D341Med (cell line): ENCODE results near the gene PEX6.

Experiments
- DNase-seq: peaks from one replicate; pipeline ENCODE4 v3.0.0; 2012; ENCODE audit warnings: low spot score

Gene PEX6

DNA sequence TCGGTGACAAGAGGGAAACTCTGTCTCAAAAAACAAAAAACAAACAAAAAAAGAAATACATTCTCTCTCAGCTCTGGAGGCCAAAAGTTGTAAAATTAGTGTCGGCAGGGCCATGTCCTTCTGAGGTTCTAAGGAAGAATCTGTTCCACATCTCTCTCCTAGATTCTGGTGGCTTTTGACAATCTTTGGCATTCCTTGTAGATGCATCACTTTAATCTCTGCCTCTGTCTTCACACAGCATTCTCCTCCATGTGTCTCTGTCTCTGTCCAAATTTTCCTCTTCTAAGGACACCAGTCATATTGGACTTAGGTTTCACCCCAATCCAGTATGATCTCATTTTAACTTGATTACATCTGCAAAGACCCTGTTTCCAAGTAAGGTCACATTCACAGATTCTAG, 14.5 kb upstream of the PEX6 start:
- no peak for DNase-seq

DNA sequence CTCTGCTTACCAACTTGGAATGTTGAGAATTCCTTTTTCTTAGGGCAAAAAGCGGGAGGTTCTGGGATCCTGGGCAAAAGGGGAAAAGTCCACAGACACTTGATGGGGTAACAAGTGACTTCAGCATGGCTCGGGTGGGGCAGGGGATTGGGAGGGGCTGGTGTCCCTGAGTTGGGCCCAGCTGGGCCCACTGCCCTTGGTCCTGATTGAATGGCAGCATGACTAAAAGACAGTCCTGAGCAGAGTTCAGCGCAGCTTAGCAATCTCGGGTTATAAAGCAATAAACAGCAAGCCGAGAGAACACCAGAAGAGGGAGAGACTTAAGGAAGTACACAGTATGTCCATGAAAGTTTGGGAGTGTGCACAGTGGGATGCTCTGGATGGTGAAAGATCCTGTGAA, 10.9 kb upstream of the PEX6 start:
- DNase-seq = no peak

DNA sequence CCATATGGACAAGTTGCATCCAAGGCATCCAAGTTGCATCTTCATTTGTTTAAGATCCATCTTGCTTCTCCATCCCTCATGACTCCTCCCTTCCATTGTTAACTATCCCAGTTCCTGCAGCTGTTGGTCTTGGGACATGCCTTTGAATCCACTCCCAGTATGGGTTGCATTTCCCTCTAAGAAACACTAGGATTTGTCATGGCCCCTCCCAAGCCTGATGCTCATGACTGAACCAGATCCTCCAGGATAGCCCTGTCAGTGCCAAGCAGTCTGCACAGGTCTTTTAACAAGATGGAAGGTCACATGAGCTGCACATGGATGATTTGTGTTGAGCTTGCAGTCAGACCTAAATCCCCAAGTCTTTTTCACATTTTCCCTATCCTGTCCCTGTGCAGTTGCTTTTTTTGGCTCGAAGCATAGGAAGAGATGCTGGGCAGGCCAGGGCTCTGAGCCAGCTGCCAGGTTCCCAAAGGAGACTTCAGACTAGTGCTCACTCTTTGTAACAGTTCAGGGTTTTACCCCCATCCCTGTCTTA, 9.6 kb upstream of the PEX6 start:
- no peak for DNase-seq

DNA sequence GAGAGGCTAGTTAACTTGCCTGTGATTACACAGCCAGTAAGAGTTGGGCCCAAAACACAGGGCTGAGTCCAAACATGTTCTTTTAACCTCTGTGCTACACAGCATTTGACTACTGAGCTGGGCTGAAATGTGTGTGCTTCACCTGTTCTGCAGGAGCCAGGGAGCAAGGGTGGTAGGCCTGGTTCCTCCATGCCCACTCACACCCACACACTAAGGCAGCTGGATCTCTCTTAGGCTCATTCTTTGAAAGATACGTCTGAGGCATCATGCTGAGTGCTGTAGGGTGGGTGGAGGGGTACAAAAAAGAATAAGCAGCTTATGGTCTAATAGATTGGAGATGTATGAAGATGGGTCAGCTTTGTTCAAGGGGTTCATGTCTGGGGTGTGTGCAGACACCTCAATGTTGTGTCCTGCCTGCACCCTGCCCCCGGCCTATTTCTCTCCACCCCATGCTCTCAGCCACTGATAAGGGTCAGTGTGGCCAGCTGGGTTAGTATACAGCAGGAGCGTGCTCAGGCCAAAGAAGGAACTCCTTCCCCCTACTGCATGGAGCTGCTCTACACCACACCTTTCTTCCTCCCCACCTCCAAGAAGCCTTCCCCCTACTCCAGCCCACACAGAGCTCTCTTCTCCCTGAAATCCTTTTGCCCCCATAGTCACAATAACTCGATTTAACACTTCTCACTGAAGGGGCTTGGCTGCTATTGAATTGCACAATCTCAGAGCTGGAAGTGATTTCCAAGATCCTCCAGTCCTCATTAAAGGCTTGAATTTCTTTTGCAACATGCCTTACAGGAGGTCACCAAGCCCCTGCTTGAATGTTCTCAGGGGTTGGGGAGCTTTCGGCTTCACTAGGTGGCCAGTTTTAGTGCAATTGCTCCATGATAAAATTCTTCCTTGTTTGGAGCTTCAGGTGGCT, 8.8 kb upstream of the PEX6 start:
- DNase-seq = no peak

DNA sequence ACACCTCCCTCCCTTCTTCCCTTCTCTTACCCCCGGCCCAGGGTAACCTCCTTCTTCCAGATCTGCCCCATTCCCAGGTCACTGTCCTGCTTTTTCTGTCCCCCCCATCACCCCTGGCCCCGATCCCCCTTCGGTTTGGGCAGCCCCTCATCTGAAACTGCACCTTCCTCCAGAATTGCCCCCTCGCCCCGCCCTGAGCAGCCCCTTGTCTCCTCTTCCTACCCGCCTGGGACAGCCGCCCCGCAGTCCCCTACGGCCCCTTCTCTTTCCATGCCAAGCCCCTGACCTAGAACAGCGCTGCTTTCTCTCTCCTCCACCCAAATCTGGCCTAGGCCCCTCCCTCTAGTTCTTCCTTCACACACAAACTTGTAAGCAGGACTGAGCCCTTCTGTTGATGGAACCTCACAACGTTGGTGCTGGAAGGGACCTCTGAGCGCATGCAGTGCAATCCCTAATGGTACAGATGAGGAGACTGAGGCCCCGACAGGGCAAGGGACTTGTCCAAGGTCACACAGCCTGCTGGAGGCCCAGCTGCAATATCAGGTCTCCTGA, 6.0 kb upstream of the PEX6 start:
- peak; percentile 51 for DNase-seq

DNA sequence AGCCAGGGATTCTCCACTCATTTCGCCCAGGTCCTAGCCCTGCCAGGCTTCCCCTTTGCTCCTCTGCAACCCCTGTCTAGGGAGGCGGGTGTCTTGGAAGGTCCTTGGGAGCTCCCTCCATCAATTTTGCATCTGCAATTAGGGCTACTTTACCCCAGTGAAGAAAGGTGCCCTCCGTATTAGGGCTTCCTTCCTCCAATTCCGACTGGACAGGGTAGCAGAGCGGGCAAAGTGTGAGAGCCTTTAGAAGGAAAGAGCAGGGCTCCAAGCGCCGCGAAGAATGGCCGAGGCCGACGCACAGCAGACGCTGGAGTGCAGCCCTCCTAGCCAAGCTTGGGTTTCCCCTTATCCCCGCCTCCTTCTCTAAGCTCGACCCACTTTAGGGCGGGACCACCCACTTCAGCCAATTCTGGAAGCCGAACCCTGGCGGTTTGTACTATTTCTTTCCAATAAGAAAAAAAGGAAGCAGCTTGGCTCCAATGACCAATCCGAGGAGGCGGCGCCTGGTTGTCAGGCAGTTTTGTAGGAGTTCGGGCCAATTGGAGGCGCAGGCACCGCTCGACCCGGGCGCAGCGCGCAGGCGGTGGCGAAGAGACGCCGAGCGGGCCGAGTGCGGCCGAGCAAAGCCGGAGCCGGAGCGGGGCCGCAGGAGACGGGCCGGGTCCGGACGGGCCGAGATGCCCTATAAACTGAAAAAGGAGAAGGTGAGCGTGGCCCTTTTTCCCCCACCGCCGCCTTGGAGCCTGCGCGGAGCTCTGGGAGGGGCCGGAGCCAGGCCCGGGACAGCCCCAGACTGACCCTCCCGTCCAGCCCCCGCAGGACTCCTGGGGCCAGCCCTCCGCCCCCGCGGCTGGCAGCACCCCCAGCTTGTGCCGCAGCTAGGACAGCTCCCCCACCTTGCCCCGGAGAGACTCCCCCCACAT, 5.3 kb upstream of the PEX6 start, which contains the start of gene PPP2R5D:
TSS of gene PPP2R5D (plus strand) at position 570 of the 923 bp plus-strand sequence. CDS start at position 678, 108 bp downstream.
- DNase-seq = peak; percentile 96

DNA sequence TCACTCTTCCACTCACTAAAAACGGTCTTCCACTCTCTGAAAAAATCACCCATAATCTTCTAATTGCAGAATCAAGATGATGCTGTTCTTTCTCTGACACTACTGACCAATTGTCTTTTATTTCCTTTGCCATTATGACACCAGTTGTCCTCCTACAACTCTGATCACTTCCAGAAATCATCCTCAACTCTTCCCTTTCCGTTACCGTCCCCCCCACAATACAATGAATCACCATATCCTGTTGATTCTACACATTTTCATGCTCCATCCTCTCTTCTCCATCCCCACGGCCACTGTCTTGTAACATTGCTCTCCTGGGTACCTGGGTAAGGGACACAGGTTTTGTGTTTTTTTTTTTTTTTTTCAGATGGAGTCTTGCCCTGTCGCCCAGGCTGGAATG, 2.9 kb upstream of the PEX6 start:
- no peak for DNase-seq

DNA sequence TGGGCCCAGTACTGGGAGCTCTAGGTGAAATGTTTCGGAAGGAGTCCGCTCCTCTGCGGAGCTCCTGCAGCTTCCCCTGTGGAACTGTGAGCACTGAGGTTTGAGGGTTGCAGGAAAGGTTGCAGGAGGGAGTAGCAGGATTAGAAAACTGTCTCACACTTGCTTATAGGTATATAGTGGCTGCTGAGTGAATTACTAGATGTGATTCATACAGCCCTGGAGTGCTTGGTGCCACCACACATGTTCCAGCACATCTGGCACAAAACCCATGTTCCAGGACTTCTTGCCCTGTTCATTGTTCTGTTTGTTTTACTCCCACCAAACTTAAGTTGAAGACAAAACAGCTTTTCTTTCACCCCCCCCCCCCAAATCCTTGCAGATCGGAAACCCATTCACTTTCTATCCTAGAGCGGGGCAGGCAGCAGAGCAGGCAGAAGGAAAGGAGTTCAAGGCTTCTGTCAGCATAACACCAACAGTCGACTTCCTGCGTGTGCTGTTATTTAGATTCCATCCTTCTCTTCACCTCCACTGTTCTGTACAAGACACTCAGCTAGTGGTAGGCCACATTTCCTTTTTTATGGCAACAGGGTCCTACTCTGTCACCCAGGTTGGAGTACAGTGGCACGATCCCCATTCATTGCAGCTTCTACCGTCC, 669 bp upstream of the PEX6 start:
- no peak for DNase-seq

DNA sequence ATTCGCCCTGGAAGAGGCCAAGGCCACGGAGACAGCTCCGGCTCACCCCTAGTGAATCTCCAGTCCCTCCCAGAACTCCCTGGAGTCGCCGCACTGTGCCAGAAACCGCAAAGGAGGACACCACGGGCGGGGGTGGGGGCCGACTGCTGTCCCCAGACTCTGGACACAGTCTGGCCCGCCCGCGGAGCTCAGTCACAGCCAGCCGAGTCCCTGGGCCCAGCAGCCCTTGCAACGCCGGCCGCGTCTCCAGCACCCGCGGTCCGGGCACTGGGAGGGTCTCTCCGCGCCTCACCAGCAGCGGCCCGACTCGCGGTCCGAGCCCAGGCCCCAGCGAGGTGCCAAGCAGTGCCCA, 518 bp downstream of the PEX6 start:
- no peak for DNase-seq

DNA sequence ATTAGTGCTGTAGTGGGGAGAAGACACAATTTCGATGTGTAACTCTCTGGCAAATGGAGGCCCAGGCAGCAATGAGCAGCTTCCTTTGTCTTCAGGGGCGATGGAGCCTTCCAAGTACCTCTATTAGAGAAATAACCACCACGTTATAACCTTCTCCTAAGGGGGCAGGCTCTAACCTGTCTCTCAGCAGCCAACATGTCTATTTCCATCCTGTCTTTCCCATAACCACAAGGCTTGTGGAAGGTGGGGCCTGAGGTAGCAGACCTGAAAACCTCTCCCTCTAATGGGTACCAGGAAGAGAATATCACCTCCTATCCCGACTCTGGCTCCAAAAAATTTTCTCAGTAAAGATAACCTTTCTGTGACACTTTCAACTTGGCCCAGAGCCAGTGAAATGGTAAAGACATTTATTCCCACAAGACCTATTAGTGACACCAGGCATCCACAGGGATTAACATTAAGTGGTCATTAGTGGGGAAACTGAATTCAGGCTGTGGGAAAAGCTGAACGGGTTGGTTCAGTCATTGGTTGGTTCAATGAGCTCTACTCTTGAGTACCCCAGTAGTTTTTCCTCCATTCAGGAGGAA, 4.0 kb downstream of the PEX6 start:
- no peak for DNase-seq

DNA sequence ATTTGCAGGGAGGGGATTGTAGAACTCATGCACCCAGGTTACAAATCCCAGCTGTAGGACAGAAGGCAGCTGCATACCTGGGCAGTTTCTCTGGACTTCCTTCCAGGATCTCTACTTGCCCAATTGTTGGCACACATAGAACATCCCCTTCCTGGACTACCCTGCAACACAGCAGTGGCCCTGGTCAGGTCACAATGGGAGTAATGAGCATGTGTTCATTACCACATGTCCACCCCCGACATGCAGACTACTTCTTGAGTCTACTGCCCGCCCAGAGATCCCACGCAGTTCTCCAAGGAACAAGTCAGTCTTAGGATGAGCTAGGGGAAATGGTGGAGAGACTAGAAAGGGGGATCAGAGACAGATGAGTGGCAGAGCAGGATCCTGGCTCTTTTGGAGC, 5.1 kb downstream of the PEX6 start:
- no peak for DNase-seq

DNA sequence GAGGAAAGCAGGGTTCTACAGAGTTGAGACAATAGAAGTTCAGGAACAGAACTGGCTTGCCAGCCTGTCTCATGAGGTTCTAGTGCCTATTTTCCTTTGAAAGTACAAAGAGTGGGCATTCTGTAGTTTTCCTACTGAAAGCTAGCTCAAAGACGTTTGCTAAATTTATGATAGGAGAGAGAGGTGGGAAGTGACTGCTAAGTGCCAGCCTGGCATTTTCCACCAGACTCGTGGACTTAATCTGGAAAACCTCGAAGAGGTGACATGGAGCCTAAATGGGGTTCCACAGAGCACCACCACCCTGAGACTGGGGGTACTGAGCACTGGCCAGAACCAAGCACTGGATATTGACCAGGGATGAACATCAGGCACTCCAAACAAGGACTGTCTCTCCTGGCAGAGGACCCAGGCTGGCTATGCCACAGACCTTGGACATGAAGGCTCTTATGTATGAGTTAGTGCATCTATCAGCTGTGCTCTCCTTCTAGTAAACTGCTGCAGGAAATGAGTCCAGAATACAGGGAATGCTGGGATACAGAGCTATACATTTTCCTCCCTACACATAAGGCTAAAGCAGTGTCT, 7.1 kb downstream of the PEX6 start:
- DNase-seq = no peak

DNA sequence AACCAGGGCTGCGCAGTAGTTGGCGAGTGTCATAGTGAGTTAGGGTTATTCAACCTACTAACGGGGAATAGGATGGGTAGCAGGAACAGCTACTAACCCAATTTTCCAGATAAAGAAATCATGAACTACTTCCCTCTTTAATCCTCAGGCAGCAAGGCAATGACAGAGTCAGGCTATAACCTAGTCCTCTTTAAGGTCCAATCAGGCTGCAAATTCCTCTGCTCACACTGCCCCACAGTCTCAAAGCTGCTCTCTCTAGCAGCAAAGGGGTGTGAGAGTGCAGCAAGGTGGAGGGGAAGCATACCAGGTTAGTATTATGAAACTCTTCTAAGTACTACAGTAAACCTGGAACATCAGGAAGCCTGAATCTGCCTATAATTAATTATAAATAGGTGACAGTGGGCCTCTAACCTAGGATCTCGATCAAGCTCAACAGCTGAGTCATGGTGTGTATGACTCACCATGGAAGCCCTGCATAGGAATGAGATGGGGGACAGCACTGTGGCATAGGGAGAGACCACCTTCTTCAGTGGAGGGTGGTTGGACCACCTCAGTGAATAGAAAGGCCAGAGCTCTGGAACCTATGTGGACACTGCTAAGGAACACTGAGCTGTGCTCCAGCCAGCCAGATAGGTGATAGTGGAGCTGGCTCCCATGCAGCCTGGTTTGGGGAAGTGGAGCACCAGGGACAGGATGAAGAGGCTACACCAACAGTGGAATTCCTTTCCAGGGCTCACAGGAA, 7.9 kb downstream of the PEX6 start:
- DNase-seq = no peak

DNA sequence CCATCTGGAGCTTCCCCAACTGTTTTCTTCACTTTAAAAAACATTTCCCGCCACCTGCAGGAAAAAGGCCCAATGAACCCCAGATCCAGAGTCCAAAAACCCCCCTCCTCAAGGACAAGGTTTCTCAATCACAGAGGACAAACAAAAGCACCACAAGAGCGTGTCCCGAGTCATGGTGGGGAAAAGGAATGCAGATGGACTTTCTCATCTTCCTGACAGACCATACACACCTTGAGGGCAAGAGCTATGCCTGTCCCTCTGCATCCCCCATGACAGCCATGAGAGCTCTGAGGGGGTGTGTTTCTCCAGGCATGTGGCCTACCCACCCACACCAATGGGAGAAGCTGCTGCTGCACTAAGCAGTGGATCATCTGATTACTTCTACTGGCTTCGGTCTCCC, 9.0 kb downstream of the PEX6 start:
- no peak for DNase-seq

DNA sequence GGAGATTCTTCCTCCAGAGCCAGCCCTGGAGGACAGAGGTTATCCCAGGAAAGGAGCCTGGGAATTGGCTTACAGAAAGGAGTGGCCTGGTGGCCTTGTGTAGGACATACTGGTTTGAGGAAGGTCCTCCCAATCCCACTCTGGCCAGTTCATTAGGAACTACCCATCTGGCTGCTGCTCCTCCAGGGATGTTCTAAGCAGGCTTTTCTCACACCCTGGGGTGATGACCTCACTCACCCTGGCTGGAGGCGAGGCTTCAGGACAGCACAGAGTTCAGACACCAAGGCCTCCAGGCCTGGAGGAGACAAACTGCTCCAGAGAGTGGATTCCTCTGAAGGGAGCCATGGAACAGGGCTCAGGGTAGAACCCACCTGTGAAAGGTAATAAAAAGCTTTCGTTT, 9.6 kb downstream of the PEX6 start:
- DNase-seq = no peak

DNA sequence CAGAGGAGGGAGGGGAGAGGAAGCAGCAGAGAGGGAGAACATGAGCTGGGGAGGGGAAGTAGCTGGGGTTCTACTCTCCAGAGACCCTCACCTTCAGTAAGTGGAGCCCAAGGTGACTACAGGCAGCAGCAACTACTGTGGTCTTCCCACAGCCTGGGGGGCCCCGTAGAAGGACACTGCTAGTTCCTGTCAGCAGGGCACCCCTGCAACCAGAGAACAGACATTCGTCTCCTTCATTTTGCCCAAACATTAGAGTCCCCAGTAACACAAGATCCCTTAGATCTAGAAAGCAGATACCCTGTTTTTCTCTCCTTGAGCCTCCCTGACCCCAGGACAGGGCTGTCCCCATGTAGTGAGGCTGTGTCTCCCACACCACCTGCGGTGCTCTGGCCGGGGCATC, 10.2 kb downstream of the PEX6 start:
- no peak for DNase-seq

DNA sequence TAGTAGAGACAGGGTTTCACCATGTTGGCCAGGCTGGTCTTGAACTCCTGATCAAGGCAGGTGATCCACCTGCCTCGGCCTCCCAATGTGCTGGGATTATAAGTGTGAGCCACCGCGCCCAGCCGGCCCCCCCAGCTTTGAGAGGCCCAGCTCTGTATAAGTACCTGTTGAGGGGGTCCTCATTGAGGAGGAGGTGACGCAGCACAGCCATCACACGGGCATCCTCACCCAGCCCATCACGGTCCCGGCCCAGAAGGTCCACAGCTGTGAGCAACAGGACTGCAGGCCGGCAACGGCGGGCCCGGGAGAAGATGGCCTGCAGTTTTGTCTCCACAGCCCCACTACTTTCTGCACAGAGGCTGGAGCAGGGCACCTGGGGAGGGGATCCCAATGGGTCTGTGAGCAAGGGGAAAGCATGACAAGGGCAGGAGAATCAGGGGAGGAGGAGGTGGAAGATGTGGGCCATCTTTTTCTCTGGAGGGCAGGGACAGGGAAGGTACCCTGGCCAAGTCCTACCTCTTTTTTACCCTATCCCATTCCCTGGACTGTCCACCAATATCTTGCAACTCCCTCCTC, 10.8 kb downstream of the PEX6 start:
- DNase-seq = no peak

DNA sequence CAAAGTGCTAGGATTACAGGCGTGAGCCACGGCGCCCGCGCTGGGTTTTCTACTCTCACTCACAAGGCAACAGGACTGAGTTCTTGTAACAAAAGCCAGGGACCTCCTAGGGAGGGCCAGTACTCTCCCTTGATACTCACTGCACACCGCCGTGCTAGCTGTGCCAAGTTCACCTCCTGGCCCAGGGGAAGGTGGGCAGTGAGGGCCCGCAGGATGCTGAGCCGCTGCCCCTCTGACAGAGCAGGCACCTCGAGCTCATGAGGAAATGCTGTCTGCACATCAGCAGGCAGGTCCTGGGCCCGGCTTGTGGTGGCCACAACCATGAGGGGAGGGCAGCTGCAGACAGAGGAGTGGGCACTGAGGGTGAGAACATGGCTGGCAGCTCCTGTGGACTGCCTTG, 11.8 kb downstream of the PEX6 start:
- no peak for DNase-seq

DNA sequence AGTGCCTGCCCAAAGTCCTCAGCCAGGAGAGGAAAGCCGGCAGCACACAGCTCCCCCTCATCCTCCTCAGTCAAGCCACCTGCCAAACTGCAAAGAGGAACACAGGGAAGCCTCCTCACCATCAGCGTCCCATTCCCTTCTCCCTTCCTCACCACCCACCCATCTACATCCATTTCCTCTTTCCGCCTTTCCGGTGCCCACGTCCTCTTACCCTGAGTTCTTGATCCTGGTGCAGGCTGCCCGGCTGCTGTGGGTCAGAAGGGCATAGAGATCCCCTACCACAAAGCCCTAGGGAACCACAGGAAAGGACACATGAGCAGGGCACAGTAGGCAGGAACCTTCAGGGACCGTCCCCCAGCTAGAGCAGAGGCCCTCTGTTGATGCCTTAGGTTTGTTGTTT, 12.4 kb downstream of the PEX6 start:
- DNase-seq = no peak
